EL (cell line): ENCODE data around the gene LYPD8.
"Not testable (repeated sequence)": the region's sequence is repeated elsewhere in the genome, so short reads cannot be mapped to it uniquely, and the experiment has no call there.

ENCODE experiments used
- DNase-seq: peaks from one replicate; pipeline ENCODE4 v3.0.0-alpha.2; 2016

The LYPD8 gene

GRCh38 chr1:248755517-248755916, at the start of gene LYPD8:
Gene LYPD8 (minus strand): TSS chr1:248755759. CDS start chr1:248751081, 4,678 bp downstream.
- no peak for DNase-seq

- DNase-seq = no peak
These were observed 49.5 kb upstream of the LYPD8 start for GRCh38 chr1:248804771-248805681.

GRCh38 chr1:248803501-248803900, 47.9 kb upstream of the LYPD8 start:
- not testable (repeated sequence) for DNase-seq

- DNase-seq = no peak
These were observed 46.9 kb upstream of the LYPD8 start for GRCh38 chr1:248802454-248802853.

GRCh38 chr1:248800459-248800858, 44.9 kb upstream of the LYPD8 start:
- DNase-seq = no peak

GRCh38 chr1:248798791-248799190, 43.2 kb upstream of the LYPD8 start:
- DNase-seq = no peak

- not testable (repeated sequence) for DNase-seq
These were observed 39.1 kb upstream of the LYPD8 start for GRCh38 chr1:248794663-248795062.

GRCh38 chr1:248793592-248793991, 38.0 kb upstream of the LYPD8 start:
- no peak for DNase-seq

GRCh38 chr1:248792342-248792741, 36.8 kb upstream of the LYPD8 start:
- no peak for DNase-seq

- DNase-seq = no peak
These were observed 35.5 kb upstream of the LYPD8 start for GRCh38 chr1:248791010-248791409.

- no peak for DNase-seq
These were observed 34.9 kb upstream of the LYPD8 start for GRCh38 chr1:248790456-248790855.

- not testable (repeated sequence) for DNase-seq
These were observed 33.8 kb upstream of the LYPD8 start for GRCh38 chr1:248789337-248789736.

GRCh38 chr1:248788327-248788726, 32.8 kb upstream of the LYPD8 start:
- no peak for DNase-seq

GRCh38 chr1:248787430-248787829, 31.9 kb upstream of the LYPD8 start:
- no peak for DNase-seq

- DNase-seq = no peak
These were observed 30.6 kb upstream of the LYPD8 start for GRCh38 chr1:248786156-248786555.

GRCh38 chr1:248783367-248783766, 27.8 kb upstream of the LYPD8 start:
- no peak for DNase-seq

GRCh38 chr1:248782416-248783141, 27.0 kb upstream of the LYPD8 start:
- DNase-seq = no peak

GRCh38 chr1:248779350-248779749, 23.8 kb upstream of the LYPD8 start:
- no peak for DNase-seq

- DNase-seq = no peak
These were observed 23.3 kb upstream of the LYPD8 start for GRCh38 chr1:248778906-248779305.

GRCh38 chr1:248776991-248777390, 21.4 kb upstream of the LYPD8 start:
- no peak for DNase-seq

GRCh38 chr1:248775441-248775840, 19.9 kb upstream of the LYPD8 start:
- no peak for DNase-seq

- DNase-seq = no peak
These were observed 4.1 kb upstream of the LYPD8 start for GRCh38 chr1:248759644-248760043.

- DNase-seq = no peak
These were observed 2.8 kb upstream of the LYPD8 start for GRCh38 chr1:248758352-248758751.

GRCh38 chr1:248757784-248758195, 2.2 kb upstream of the LYPD8 start:
- DNase-seq = no peak
